Heart left ventricle (tissue), 16 donors: Measurements from ENCODE around the gene MYO1E. TPM values are rescaled to one million over a fixed set of nuclear protein-coding genes. Genes with fewer than 3 reads are reported as not detected.

Experiments used
- ATAC-seq, 4 donors: fragments of 200-7000 bp; cut with Tn5 transposase; one replicate each; pipeline ENCODE4 v1.9.1; 2020 to 2022; ENCODE audit warnings: moderate library complexity in 4 of 4, mild to moderate bottlenecking in 3 of 4, moderate number of reproducible peaks in 1 of 4
- DNase-seq, 5 donors: peaks; one replicate each; pipeline ENCODE4 v3.0.0-alpha.2; 2020
- H3K27ac ChIP-seq, 12 donors: fragments of 200-600 bp; sonication (generic) in 4 of 12; one replicate each; pipeline versions ENCODE4 v1.5.0 to v1.8.0; 2016 to 2022; ENCODE audit warnings: mild to moderate bottlenecking in 2 of 12
- H3K27me3 ChIP-seq, 9 donors: fragments of 200-600 bp; sonication (generic) in 2 of 9; one replicate each; pipeline versions ENCODE4 v1.5.1 to v1.8.0; 2016 to 2022; ENCODE audit warnings: mild to moderate bottlenecking in 3 of 9
- H3K36me3 ChIP-seq, 9 donors: fragments of 200-600 bp; sonication (generic) in 2 of 9; one replicate each; pipeline versions ENCODE4 v1.5.0 to v1.8.0; 2018 to 2022; ENCODE audit warnings: mild to moderate bottlenecking in 2 of 9
- H3K4me1 ChIP-seq, 12 donors: fragments of 200-600 bp; sonication (generic) in 4 of 12; one replicate each; pipeline versions ENCODE4 v1.5.0 to v1.8.0; 2016 to 2022; ENCODE audit warnings: mild to moderate bottlenecking in 3 of 12
- H3K4me3 ChIP-seq, 12 donors: fragments of 200-600 bp; sonication (generic) in 4 of 12; one replicate each; pipeline versions ENCODE4 v1.5.0 to v1.8.0; 2017 to 2022; ENCODE audit warnings: mild to moderate bottlenecking in 9 of 12, moderate library complexity in 4 of 12
- H3K9me3 ChIP-seq, 12 donors: fragments of 200-600 bp; sonication (generic) in 4 of 12; one replicate each; pipeline versions ENCODE4 v1.5.0 to v1.8.0; 2016 to 2022; ENCODE audit warnings: mild to moderate bottlenecking in 1 of 12
- CTCF ChIP-seq, 12 donors: fragments of 200-600 bp; sonication (generic) in 4 of 12; IDR thresholded peaks; one replicate each; pipeline versions ENCODE4 v1.5.0 to v1.8.0; 2018 to 2022; ENCODE audit warnings: antibody characterized with exemption in 12 of 12, mild to moderate bottlenecking in 5 of 12
- POLR2A ChIP-seq, 2 donors: fragments of 450-650 bp; IDR thresholded peaks; one replicate each; pipeline ENCODE4 v1.6.1; 2017; ENCODE audit warnings: antibody characterized with exemption in 2 of 2, mild to moderate bottlenecking in 2 of 2, moderate library complexity in 2 of 2
- WGBS, 4 donors: extraction: QIAGEN DNeasy Blood & Tissue Kit in 2 of 4; methylation state at CpG; one replicate each; pipeline versions ENCODE4 v1.1.5 to v1.1.7; 2013 to 2018; 5-methylcytosine and 5-hydroxymethylcytosine counted together
- intact Hi-C, 10 donors: fragments of 100-400 bp; cut with DNase I; formaldehyde crosslinking; loops; one replicate each; pipeline versions ENCODE4 v1.11.1 to v1.14.2; 2022
- polyA plus RNA-seq, 2 donors: library from polyadenylated mRNA; stranded (reverse); fragments of 200-250 nt; gene quantifications; one replicate each; pipeline ENCODE4 v1.2.3, GENCODE V29; 2013
- total RNA-seq, 9 donors: library from RNA; depleted of rRNA in 2 of 9; stranded (reverse); fragments of >200 nt in 2 of 9; fragmentation: NEBNext Ultra II Directional in 3 of 9; extraction: Animal tissue kit (Norgen Biotek cat#: 25700) in 3 of 9; gene quantifications; one replicate each; pipeline versions ENCODE4 v1.1.0 to v1.2.4, GENCODE V29; 2016 to 2023
- donor health status: ischemic (EF 13 %, LVEDD 7.1; RV severe dilation, severe dysfunction).
- donor health status: healthy with polysubstance abuse.
- donor health status: DM: no; HTN: yes; CAD: no.
- donor health status: DM: no; HTN: no; CAD: no.
- donor health status: ischemic (EF 25% LVEDD 6.9; RV normal size, moderate dysfunction).
- donor health status: ischemic (EF 25% LVEDD 5.7; RV mildly dilated, moderate dysfunction).
- donor health status: healthy.
- donor health status: DM: yes; HTN: yes; CAD: no.
- donor health status: ischemic (EF 35%, LVEDD 5.7; RV mildly dilated, moderate dysfunction).
- donor health status: nonischemic (EF 11% LVEDD 7.7; RV severe dilation, severe dysfunction).
- donor health status: DM: yes; HTN: yes; CAD: no.
- donor health status: PGD.
- donor health status: ischemic (EF 29% LVEDD 5.4; RV normal size, mild dysfunction).
- donor health status: nonischemic (EF 23%, LVEDD 6.1; RV moderate dilation, normal function).

Gene MYO1E
- total and polyA plus RNA-seq, 11 donors: 8.5 to 98.6 (median 25.2) TPM

GRCh38 chr15:59352683-59353082, 20.0 kb downstream of the MYO1E start:
- Histone ChIP-seq H3K4me3 (peak overlapping the region in 1 of 12 donors; percentile 10), H3K4me1 (peaks cover 0 to 59% (median 25%) of the 10 kb centered on the region in 12 donors), H3K9me3 (no peaks in the 10 kb centered on the region), H3K36me3 (peaks cover 0 to 2% (median 0%) of the 10 kb centered on the region in 9 donors), H3K27ac (peak overlapping the region in 9 of 12 donors; percentile 28 to 58 (median 46)), H3K27me3 (no peaks in the 10 kb centered on the region)
- intact Hi-C loops: loop anchor here in 5 of 10 donors (5.0 to 10.0 kb wide), 4 partner anchors 55 to 68 kb away; no protein-coding TSS in a partner anchor
- TF ChIP-seq CTCF (IDR thresholded peaks at IDR 0.05): no peak
- TF ChIP-seq POLR2A (IDR thresholded peaks at IDR 0.05): no peak
- DNase-seq (no peak), ATAC-seq (peak in 2 of 4 donors; percentile 55 to 70)
- WGBS, 4 donors: 36 to 48% (median 40%) methylated on average over 7 of the region's 7 CpGs

- intact Hi-C loops: loop anchor here in 5 of 10 donors (5.0 to 10.0 kb wide), 4 partner anchors 55 to 67 kb away; no protein-coding TSS in a partner anchor
- Histone ChIP-seq H3K4me3 (peak overlapping the region in 1 of 12 donors; percentile 10), H3K27me3 (no peaks in the 10 kb centered on the region), H3K9me3 (no peaks in the 10 kb centered on the region), H3K36me3 (no peaks in the 10 kb centered on the region), H3K4me1 (peaks cover 0 to 59% (median 25%) of the 10 kb centered on the region in 12 donors), H3K27ac (peak overlapping the region in 10 of 12 donors; percentile 28 to 81 (median 46))
- no peak for TF ChIP-seq POLR2A (IDR thresholded peaks at IDR 0.05)
- TF ChIP-seq CTCF (IDR thresholded peaks at IDR 0.05): no peak
- ATAC-seq (peak in 1 of 4 donors; percentile 47), DNase-seq (peak in 1 of 5 donors; percentile 24)
- 45 to 52% (median 49%) methylated on average over 9 of the region's 9 CpGs for WGBS, 4 donors
These were observed 20.5 kb downstream of the MYO1E start for GRCh38 chr15:59352189-59352588.

DNA sequence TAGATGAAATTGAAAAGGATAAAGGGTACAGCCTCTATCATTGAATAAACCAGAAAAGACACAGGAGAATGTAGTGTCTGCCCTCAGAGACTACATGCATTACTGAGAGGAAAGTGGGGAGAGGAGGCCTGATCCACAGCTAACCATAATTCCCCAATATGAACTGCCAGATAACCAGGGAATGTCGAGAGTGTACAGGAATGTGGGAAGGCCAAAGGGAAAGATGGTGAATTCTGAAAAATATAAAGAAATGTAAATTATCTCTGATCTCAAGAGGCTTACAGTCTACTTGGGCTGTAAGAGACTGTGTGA, 22.3 kb downstream of the MYO1E start:
- H3K36me3 ChIP-seq: no peaks in the 10 kb centered on the region
- H3K9me3 ChIP-seq: no peaks in the 10 kb centered on the region
- no peak for ATAC-seq
- H3K4me1 ChIP-seq: peaks cover 0 to 64% (median 30%) of the 10 kb centered on the region in 12 donors
- TF ChIP-seq POLR2A (IDR thresholded peaks at IDR 0.05): no peak
- WGBS, 4 donors: 41 to 62% (median 51%) methylated on average over 1 of the region's 1 CpG
- H3K27ac ChIP-seq: peak overlapping the region in 11 of 12 donors; percentile 24 to 85 (median 49)
- no peak overlapping the region for H3K4me3 ChIP-seq
- intact Hi-C loops: loop anchor here in 5 of 10 donors (5.0 to 10.0 kb wide), 4 partner anchors 53 to 66 kb away; no protein-coding TSS in a partner anchor
- no peaks in the 10 kb centered on the region for H3K27me3 ChIP-seq
- no peak for DNase-seq

- Histone ChIP-seq H3K27me3 (no peaks in the 10 kb centered on the region), H3K4me3 (no peak overlapping the region), H3K27ac (peak overlapping the region in 11 of 12 donors; percentile 24 to 85 (median 50)), H3K4me1 (peaks cover 0 to 67% (median 34%) of the 10 kb centered on the region in 12 donors), H3K36me3 (no peaks in the 10 kb centered on the region), H3K9me3 (no peaks in the 10 kb centered on the region)
- DNase-seq: peak in 3 of 5 donors; percentile 25 to 63 (median 26)
- ATAC-seq: peak; percentile 66 to 92 (median 90)
- TF ChIP-seq POLR2A (IDR thresholded peaks at IDR 0.05): no peak
- TF ChIP-seq CTCF (IDR thresholded peaks at IDR 0.05): no peak
- WGBS, 4 donors: 56 to 67% (median 58%) methylated on average over 4 of the region's 4 CpGs
- intact Hi-C loops: loop anchor here in 5 of 10 donors (5.0 to 10.0 kb wide), 5 partner anchors 38 to 65 kb away; no protein-coding TSS in a partner anchor
These were observed 22.8 kb downstream of the MYO1E start for GRCh38 chr15:59349680-59350420.
